Endothelial cell of umbilical vein (primary cell): ENCODE data around the gene NFIC. TPM values are rescaled to one million over a fixed set of nuclear protein-coding genes. Genes with fewer than 3 reads are reported as not detected.

Experiments
- BruUV-seq: library from RNA; stranded (reverse); fragments of 400-500 nt; replicated peaks from 2 replicates; lab custom pipeline; 2021; lab: Mats Ljungman, UMichigan
- CTCF ChIA-PET: fragments of 300-600, 350-600 bp; sonication (Branson Sonifier 250); formaldehyde crosslinking; loops from one replicate; lab custom pipeline; 2021; ENCODE audit warnings: antibody characterized with exemption, inconsistent platforms; lab: Charles Lee
- POLR2A ChIA-PET: fragments of 300-600, 350-600 bp; sonication (Branson Sonifier 250); formaldehyde crosslinking; loops from one replicate; lab custom pipeline; 2021; ENCODE audit warnings: antibody characterized with exemption, inconsistent platforms; lab: Charles Lee
- DNase-seq: peaks from one replicate; pipeline ENCODE4 v3.0.0-alpha.2; 2011; ENCODE audit warnings: low read depth, low spot score
- FAIRE-seq: peaks from 2 replicates; lab custom pipeline; 2011; peaks lifted over from hg19 to GRCh38; lab: Jason Lieb, UNC
- H2AFZ ChIP-seq: 2 replicates; pipeline ENCODE4 v1.6.0; 2012; ENCODE audit warnings: low read depth, low read length, control low read depth, inconsistent platforms
- H3K27ac ChIP-seq: 2 replicates; pipeline ENCODE4 v1.5.1; 2011; ENCODE audit warnings: low read depth, mild to moderate bottlenecking, control low read depth, low read length, moderate library complexity; ENCODE audit not compliant: insufficient read depth
- H3K27me3 ChIP-seq, 2 experiments: 2 replicates each; pipeline versions ENCODE4 v1.6.0 to v1.6.1; 2011; ENCODE audit warnings: low read length in 2 of 2, mixed read lengths in 1 of 2; ENCODE audit not compliant: control insufficient read depth in 2 of 2, insufficient read depth in 2 of 2
- H3K36me3 ChIP-seq, 2 experiments: 2 replicates in 1 of 2; 3 replicates in 1 of 2; pipeline ENCODE4 v1.5.1; 2011; ENCODE audit warnings: low read length in 2 of 2, mild to moderate bottlenecking in 1 of 2, moderate library complexity in 1 of 2; ENCODE audit not compliant: control insufficient read depth in 2 of 2, insufficient read depth in 2 of 2; ENCODE audit errors: extremely low read depth in 1 of 2
- H3K4me1 ChIP-seq: 3 replicates; pipeline ENCODE4 v1.5.1; 2011; ENCODE audit warnings: mild to moderate bottlenecking, low read length; ENCODE audit not compliant: control insufficient read depth, insufficient read depth; ENCODE audit errors: extremely low read depth
- H3K4me2 ChIP-seq: 2 replicates; pipeline ENCODE4 v1.6.1; 2011; ENCODE audit warnings: low read length, control low read depth, mixed read lengths; ENCODE audit not compliant: insufficient read depth
- H3K4me3 ChIP-seq, 3 experiments: fragments of 200-600 bp in 1 of 3; sonication (generic), shearing (Covaris generic) in 1 of 3; replicated peaks in 1 of 3; 2 replicates each; pipeline ENCODE4 v1.5.1; 2011 to 2016; ENCODE audit warnings: control low read depth in 3 of 3, low read length in 3 of 3, mild to moderate bottlenecking in 2 of 3, inconsistent platforms in 1 of 3, low read depth in 1 of 3, moderate library complexity in 1 of 3; ENCODE audit not compliant: insufficient read depth in 1 of 3
- H3K79me2 ChIP-seq: 2 replicates; pipeline ENCODE4 v1.6.0; 2012; ENCODE audit warnings: low read length, inconsistent platforms; ENCODE audit not compliant: control insufficient read depth, insufficient read depth
- H3K9ac ChIP-seq: replicated peaks from 2 replicates; pipeline ENCODE3; 2011; ENCODE audit warnings: low read length, control low read depth; ENCODE audit not compliant: insufficient read depth; ENCODE audit errors: extremely low read depth
- H3K9me1 ChIP-seq: replicated peaks from 3 replicates; pipeline ENCODE4 v1.6.0; 2011; ENCODE audit warnings: mild to moderate bottlenecking, low read length; ENCODE audit not compliant: control insufficient read depth, insufficient read depth; ENCODE audit errors: extremely low read depth
- H3K9me3 ChIP-seq: replicated peaks from 2 replicates; pipeline ENCODE4 v1.5.1; 2012; ENCODE audit warnings: low read length, inconsistent platforms; ENCODE audit not compliant: control insufficient read depth, insufficient read depth
- H4K20me1 ChIP-seq: replicated peaks from 2 replicates; pipeline ENCODE3; 2011; ENCODE audit warnings: mild to moderate bottlenecking, low read length; ENCODE audit not compliant: control insufficient read depth, insufficient read depth; ENCODE audit errors: extremely low read depth
- CTCF ChIP-seq, 2 donors: IDR thresholded peaks; 1 replicate in 1 of 2; 2 replicates in 1 of 2; pipeline ENCODE4 v1.5.1; 2011; ENCODE audit warnings: low read length in 2 of 2, mild to moderate bottlenecking in 2 of 2, moderate library complexity in 2 of 2, control low read depth in 1 of 2, inconsistent platforms in 1 of 2, low read depth in 1 of 2; ENCODE audit not compliant: insufficient read depth in 1 of 2; ENCODE audit errors: extremely low read depth in 1 of 2
- EZH2 ChIP-seq: IDR thresholded peaks from 2 replicates; pipeline ENCODE4 v1.6.1; 2012; ENCODE audit warnings: borderline replicate concordance, low read depth, mild to moderate bottlenecking, moderate library complexity, low read length, inconsistent platforms; ENCODE audit not compliant: severe bottlenecking
- FOS ChIP-seq: IDR thresholded peaks from 2 replicates; pipeline ENCODE4 v1.6.1; 2011; ENCODE audit warnings: mild to moderate bottlenecking, low read length, moderate library complexity, borderline replicate concordance; ENCODE audit not compliant: insufficient read depth
- GATA2 ChIP-seq: IDR thresholded peaks from 2 replicates; pipeline ENCODE4 v1.7.0; 2011; ENCODE audit warnings: low read depth, mild to moderate bottlenecking, moderate library complexity, mixed read lengths, low read length; ENCODE audit not compliant: insufficient read length, insufficient read depth
- JUN ChIP-seq: IDR thresholded peaks from 2 replicates; pipeline ENCODE4 v1.6.1; 2011; ENCODE audit warnings: borderline replicate concordance, low read depth; ENCODE audit not compliant: insufficient read length, insufficient read depth
- MYC ChIP-seq: IDR thresholded peaks from one replicate; pipeline ENCODE4 v1.6.1; 2011; ENCODE audit warnings: mild to moderate bottlenecking, low read depth, low read length
- POLR2A ChIP-seq: IDR thresholded peaks from 2 replicates; pipeline ENCODE4 v1.6.1; 2012; ENCODE audit warnings: low read depth, mild to moderate bottlenecking, control low read depth, low read length
- POLR2AphosphoS5 ChIP-seq: IDR thresholded peaks from 2 replicates; pipeline ENCODE4 v1.6.1; 2012; ENCODE audit warnings: low read depth, mild to moderate bottlenecking, control low read depth, low read length, moderate library complexity; ENCODE audit not compliant: insufficient read depth
- dilution Hi-C: fragments of 300-500 bp; cut with MboI; formaldehyde crosslinking; loops from one replicate; pipeline ENCODE4 v1.15.0; 2019; ENCODE audit warnings: low sequenced_read_pairs; ENCODE audit not compliant: extremely low pct_ligation_motif_present
- intact Hi-C: fragments of 100-400 bp; cut with micrococcal nuclease; formaldehyde crosslinking; loops from one replicate; pipeline ENCODE4 v1.10.0; 2022
- polyA plus RNA-seq, 4 experiments: library from polyadenylated mRNA; depleted of rRNA in 3 of 4; stranded (reverse) in 3 of 4; unstranded in 1 of 4; fragments of >200 nt; gene quantifications; 2 replicates each; pipeline versions ENCODE4 v1.2.1 to v1.2.3, GENCODE V29; 2011 to 2012; ENCODE audit warnings: missing spikeins in 1 of 4
- total RNA-seq: library from RNA; stranded (reverse); gene quantifications from 2 replicates; pipeline ENCODE4 v1.2.3, GENCODE V29; 2021
- TF ChIP-seq, protein P1 (sequence below): IDR thresholded peaks from 2 replicates; pipeline ENCODE4 v1.6.1; 2011; ENCODE audit not compliant: insufficient read depth, insufficient read length

NFIC gene
- total and polyA plus RNA-seq, 2 donors (not counting 3 experiments of a cell fraction or from before 2014, with no cell fraction given) = 11.4 to 133 TPM

DNA sequence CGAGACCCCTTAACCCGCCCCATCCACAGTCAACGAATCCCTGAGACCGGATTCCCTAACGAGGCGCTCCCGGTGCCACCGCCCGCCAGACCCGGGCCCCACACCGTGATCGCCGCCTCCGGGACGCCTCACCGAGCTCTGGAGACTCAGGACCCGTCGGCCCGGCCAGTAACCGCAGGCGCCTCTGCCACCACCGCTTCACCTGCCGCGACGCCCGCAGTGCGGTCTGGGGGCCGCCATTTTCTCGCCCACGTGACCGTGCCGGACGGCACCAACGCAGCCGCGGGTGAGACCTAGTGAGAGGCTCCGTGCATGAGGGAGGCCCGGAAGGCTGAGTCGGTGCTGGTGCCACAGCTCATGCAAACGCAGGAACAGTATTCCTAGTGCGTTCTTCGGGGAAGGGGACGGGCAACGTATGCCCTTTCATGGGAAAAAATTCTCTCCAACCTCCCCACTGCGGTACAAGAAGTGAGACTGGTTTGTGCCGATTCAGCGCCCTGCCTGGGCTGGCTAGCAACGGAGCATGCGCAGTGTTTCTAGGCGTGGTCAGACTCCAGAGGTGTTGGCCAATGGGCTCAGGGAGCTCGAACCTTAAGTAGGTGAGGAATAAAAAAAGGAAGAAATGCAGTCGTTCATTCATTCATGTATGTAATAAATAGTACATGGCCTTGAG is 134.2 kb downstream of the NFIC start, which contains the start of gene DOHH:
Gene DOHH, minus strand, starts transcription at position 246 of the 673 bp plus-strand sequence. CDS start 3,860 bp downstream, outside the sequence.
- Histone ChIP-seq H3K9me3 (no peaks in the 10 kb centered on the region), H3K9ac (peak within 1 kb of the TSS; percentile 91), H3K4me2 (peak within 1 kb of the TSS; percentile 87), H3K79me2 (peaks cover 28% of the 10 kb centered on the region), H3K9me1 (no peaks in the 10 kb centered on the region), H3K4me1 (peaks cover 9% of the 10 kb centered on the region), H4K20me1 (no peaks in the 10 kb centered on the region), H3K36me3 (peaks cover 0 to 8% of the 10 kb centered on the region in 2 experiments), H2AFZ (peak within 1 kb of the TSS; percentile 85), H3K4me3 (peak within 1 kb of the TSS; percentile 73 to 87 (median 80)), H3K27ac (peak within 1 kb of the TSS; percentile 87), H3K27me3 (no peaks in the 10 kb centered on the region)
- DNase-seq = peak; percentile 98
- TF ChIP-seq, protein P1, sequence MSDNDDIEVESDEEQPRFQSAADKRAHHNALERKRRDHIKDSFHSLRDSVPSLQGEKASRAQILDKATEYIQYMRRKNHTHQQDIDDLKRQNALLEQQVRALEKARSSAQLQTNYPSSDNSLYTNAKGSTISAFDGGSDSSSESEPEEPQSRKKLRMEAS = peak; percentile 93
- TF ChIP-seq POLR2A (peak; percentile 92), POLR2AphosphoS5 (peak; percentile 93), GATA2 (no peak), EZH2 (no peak), FOS (no peak), CTCF (IDR thresholded peaks at IDR 0.05; ENCODE audit: extremely low read depth in 1 of 2, insufficient read depth in 1 of 2, low read depth in 1 of 2, low read length in 2 of 2) (no peak), JUN (no peak), MYC (peak; percentile 34)
- peak; percentile 100 for FAIRE-seq
- ChIA-PET CTCF (interaction anchor here (0.6 to 1.1 kb wide), 4 partner anchors 15 to 195 kb away, joined by 3 to 15 read pairs (median 4); no protein-coding TSS in a partner anchor), POLR2A (no interaction called here)
- dilution Hi-C loops = no loop called here
- no TSS peak for BruUV-seq
- intact Hi-C loops = no loop called here
